Activated CD8-positive, alpha-beta memory T cell treated with anti-CD3 and anti-CD28 coated beads for 24 hours (primary cell): ENCODE results near the gene AP1S3.

Experiments
- DNase-seq: peaks from one replicate; pipeline ENCODE4 v3.0.0-alpha.2; 2020

Gene AP1S3

DNA sequence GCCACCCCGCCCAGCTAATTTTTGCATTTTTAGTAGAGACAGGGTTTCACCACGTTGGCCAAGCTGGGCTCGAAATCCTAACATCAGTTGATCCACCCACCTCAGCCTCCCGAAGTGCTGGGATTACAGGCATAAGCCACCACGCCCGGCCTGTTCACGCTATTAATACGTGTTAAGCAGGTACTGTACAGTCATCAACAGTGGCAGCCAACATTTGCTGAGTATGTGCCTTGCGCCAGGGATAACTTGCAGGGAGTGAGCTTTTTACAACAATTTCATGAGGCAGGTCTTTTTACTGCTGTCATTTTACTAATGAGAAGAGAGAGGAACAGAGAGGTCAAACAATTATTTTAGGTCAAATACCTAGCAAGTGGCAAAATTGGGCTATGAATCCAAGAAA lies 115.2 kb downstream of the AP1S3 start:
- DNase-seq: no peak

DNA sequence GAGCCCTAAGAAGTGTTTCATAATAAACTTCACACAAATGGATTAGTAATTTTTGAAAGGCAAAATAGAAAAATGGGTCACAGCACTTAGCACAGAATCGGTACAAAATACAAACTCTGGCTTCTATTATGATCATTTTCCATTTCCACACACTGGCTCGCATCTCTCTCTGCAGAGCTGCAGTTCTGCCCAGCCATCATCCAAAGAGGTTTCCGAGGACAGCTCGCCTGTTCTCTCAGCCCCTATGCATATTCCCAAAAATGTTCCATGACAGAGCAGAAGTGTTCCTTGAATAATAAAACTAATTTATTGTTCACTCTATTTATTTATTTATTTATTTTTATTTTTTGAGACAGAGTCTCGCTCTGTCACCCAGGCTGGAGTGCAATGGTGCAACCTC lies 115.6 kb downstream of the AP1S3 start:
- no peak for DNase-seq

DNA sequence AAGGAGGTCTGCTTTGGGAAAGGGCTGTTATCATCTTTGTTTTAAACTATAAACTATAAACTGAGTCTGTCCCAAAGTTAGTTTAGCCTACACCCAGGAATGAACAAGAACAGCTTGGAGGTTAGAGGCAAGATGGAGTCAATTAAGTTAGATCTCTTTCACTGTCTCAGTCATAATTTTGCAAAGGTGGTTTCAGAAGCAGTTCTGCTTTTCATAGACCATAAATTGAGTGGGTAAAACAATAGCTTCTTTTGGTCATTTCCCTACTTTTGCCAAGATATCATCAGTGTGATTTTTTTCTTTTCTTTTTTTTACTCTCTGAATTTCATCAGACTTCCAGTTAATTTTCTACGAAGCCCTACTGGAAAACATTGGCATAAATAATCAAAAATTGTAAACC lies 117.0 kb downstream of the AP1S3 start:
- no peak for DNase-seq

DNA sequence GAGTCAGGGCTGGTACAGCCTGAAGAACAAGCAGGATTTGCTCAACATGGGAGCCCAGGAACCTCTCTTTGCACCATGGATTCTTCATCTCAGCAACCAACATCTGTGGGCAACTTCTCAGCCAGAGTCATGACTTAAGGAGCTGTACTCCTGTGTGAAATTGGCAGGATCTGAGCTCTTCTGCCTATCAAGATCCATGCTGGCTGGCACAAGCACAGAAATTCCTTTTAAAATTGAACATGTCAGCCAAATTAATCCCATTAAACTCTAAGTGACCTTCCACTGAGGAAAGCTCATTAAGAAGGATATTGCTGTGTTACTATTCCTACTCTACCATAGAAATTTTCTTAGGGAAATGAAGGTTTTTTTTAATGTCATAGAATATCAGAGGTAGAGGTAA lies 124.7 kb downstream of the AP1S3 start:
- no peak for DNase-seq

DNA sequence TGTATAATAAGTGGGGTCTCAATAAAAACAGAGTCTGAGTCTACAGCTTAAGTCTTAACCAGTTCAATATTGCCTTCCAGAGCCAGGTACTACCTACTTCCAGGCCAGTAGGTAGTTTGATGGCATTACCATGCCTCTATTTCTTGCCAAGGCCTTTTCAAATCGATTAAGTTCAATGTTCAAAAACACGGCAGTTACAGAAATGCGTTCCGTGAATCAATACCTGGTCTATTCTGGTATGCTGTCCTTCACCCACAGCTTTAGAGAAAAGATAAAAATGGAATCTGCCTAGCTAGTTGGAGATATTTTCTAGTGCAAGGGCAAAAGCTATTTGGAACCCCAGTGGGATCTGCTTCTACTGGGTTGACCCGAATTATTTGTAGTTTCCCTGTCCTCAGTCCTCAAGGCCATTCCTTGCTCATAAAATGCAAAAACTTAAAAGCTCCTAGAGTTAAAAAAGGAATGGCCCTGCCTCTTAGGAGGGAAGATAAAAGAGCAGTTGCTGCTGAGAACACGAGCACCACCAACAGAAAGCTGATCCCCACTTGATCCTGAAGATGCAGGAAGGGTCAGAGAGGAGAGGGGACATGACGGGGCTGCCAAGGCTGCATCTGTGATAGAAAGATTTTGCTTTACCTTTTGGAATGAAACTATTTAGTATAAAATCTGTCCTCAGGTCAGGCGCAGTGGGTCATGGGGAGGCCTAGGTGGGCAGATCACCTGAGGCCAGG lies 125.6 kb downstream of the AP1S3 start:
- no peak for DNase-seq
